Effector memory CD8-positive, alpha-beta T cell (primary cell): Measurements from ENCODE around the gene CDAN1.
"Not testable (repeated sequence)": the region's sequence is repeated elsewhere in the genome, so short reads cannot be mapped to it uniquely, and the experiment has no call there.

Experiments
- ATAC-seq: fragments of 150-1000 bp; cut with Tn5 transposase; replicated peaks from 2 replicates; pipeline ENCODE4 v1.10.0; 2021; ENCODE audit warnings: mild to moderate bottlenecking, moderate library complexity
- DNase-seq, 3 experiments: peaks; one replicate each; pipeline ENCODE4 v3.0.0; 2021
- H3K27ac Mint-ChIP-seq, 2 donors: one replicate each; pipeline ENCODE4 v1.8.0; 2022; ENCODE audit warnings: mild to moderate bottlenecking in 2 of 2, mixed read lengths in 2 of 2, moderate library complexity in 2 of 2
- H3K27me3 Mint-ChIP-seq, 2 donors: one replicate each; pipeline ENCODE4 v1.8.0; 2022; ENCODE audit warnings: mixed read lengths in 2 of 2
- H3K36me3 Mint-ChIP-seq: one replicate; pipeline ENCODE4 v1.8.0; 2022; ENCODE audit warnings: mild to moderate bottlenecking, moderate library complexity, mixed read lengths; ENCODE audit not compliant: insufficient read depth
- H3K4me1 Mint-ChIP-seq, 2 donors: one replicate each; pipeline ENCODE4 v1.8.0; 2022; ENCODE audit warnings: low read depth in 2 of 2, mixed read lengths in 2 of 2
- H3K4me3 Mint-ChIP-seq, 2 donors: one replicate each; pipeline ENCODE4 v1.8.0; 2022; ENCODE audit warnings: mild to moderate bottlenecking in 2 of 2, mixed read lengths in 2 of 2, moderate library complexity in 2 of 2
- H3K9me3 Mint-ChIP-seq, 2 donors: one replicate each; pipeline ENCODE4 v1.8.0; 2022; ENCODE audit warnings: mixed read lengths in 2 of 2

CDAN1 gene

DNA sequence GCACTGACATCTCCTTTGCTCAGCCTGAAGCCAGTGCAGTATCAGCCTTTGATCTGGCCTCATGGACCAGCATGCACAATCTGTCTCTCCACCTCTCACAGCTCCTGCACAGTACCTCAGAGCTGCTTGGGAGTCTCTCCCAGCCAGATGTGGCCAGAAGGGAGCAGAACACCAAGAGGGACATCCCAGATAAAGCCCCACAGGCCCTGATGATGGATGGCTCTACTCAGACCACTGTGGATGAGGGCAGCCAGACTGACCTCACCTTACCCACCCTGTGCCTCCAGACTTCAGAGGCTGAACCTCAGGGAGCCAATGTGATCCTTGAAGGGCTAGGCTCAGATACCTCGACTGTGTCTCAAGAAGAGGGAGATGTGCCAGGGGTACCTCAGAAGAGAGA, 44.4 kb downstream of the CDAN1 start:
- peaks cover 9% of the 10 kb centered on the region in 2 donors for H3K4me1 Mint-ChIP-seq
- no peak overlapping the region for H3K4me3 Mint-ChIP-seq
- no peaks in the 10 kb centered on the region for H3K36me3 Mint-ChIP-seq
- no peaks in the 10 kb centered on the region for H3K27me3 Mint-ChIP-seq
- DNase-seq (no peak), ATAC-seq (no peak)
- no peaks in the 10 kb centered on the region for H3K9me3 Mint-ChIP-seq
- no peak overlapping the region for H3K27ac Mint-ChIP-seq

DNA sequence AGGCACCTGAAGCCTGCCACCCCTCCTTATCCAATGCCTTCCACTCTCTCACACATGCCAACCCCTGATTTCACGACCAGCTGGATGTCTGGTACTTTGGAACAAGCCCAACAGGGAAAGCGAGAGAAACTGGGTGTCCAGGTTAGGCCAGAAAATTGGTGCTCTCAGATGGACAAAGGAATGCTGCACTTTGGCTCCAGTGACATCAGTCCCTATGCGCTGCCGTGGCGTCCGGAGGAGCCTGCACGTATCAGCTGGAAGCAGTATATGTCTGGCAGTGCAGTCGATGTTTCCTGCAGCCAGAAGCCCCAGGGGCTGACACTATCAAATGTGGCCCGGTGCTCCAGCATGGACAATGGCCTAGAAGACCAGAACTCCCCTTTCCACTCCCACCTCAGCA, 45.2 kb downstream of the CDAN1 start:
- peak overlapping the region; percentile 60 to 77 for H3K27ac Mint-ChIP-seq
- DNase-seq (no peak), ATAC-seq (no peak)
- no peak overlapping the region for H3K4me3 Mint-ChIP-seq
- no peaks in the 10 kb centered on the region for H3K27me3 Mint-ChIP-seq
- no peaks in the 10 kb centered on the region for H3K36me3 Mint-ChIP-seq
- no peaks in the 10 kb centered on the region for H3K9me3 Mint-ChIP-seq
- peaks cover 9% of the 10 kb centered on the region in 2 donors for H3K4me1 Mint-ChIP-seq

DNA sequence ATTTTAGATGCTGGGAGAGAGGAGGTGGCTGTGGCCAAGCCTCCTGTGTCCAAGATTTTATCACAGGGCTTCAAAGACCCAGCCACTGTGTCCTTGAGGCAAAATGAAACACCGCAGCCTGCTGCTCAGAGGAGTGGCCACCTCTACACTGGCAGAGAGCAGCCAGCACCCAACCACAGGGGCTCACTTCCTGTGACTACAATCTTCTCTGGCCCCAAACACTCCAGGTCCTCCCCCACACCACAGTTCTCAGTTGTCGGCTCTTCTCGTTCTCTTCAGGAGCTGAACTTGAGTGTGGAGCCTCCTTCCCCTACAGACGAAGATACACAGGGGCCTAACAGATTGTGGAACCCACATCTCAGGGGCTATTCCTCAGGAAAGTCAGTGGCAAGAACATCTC, 45.6 kb downstream of the CDAN1 start:
- Mint-ChIP-seq H3K4me1 (peaks cover 9% of the 10 kb centered on the region in 2 donors), H3K27me3 (no peaks in the 10 kb centered on the region), H3K27ac (peak overlapping the region; percentile 60 to 77), H3K36me3 (no peaks in the 10 kb centered on the region), H3K9me3 (no peaks in the 10 kb centered on the region), H3K4me3 (no peak overlapping the region)
- ATAC-seq (no peak), DNase-seq (no peak)

DNA sequence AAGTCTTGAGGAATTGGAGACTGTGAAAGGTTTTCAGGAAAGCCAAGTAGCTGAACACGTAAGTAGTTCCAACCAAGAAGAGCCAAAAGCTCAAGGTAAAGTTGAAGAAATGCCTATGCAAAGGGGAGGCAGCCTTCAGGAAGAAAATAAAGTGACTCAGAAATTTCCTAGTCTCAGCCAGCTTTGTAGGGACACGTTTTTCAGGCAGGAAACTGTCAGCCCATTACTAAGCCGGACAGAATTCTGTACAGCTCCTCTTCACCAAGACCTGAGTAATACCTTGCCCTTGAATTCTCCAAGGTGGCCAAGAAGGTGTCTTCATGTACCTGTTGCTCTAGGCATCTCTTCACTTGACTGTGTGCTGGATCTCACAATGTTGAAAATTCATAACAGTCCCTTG, 48.6 kb downstream of the CDAN1 start:
- H3K27ac Mint-ChIP-seq, result no peak overlapping the region
- no peak overlapping the region for H3K4me3 Mint-ChIP-seq
- H3K36me3 Mint-ChIP-seq, result no peaks in the 10 kb centered on the region
- H3K27me3 Mint-ChIP-seq, result no peaks in the 10 kb centered on the region
- DNase-seq (no peak), ATAC-seq (no peak)
- peaks cover 9% of the 10 kb centered on the region in 2 donors for H3K4me1 Mint-ChIP-seq
- no peaks in the 10 kb centered on the region for H3K9me3 Mint-ChIP-seq

DNA sequence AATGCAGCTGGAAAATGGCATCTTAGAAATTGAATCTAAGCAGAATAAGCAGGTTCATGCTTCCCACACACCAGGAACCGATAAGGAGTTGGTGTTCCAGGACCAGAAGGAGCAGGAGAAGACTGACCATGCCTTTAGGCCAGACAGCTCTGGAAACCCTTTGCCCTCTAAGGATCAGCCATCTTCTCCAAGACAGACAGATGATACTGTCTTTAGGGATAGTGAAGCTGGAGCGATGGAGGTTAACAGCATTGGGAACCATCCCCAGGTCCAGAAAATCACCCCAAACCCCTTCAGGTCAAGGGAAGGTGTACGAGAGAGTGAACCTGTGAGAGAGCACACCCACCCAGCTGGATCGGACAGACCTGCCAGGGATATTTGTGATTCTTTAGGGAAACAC, 49.2 kb downstream of the CDAN1 start:
- Mint-ChIP-seq H3K4me3 (no peak overlapping the region), H3K27me3 (no peaks in the 10 kb centered on the region), H3K9me3 (no peaks in the 10 kb centered on the region), H3K36me3 (peaks cover 4% of the 10 kb centered on the region), H3K4me1 (peaks cover 9% of the 10 kb centered on the region in 2 donors), H3K27ac (no peak overlapping the region)
- no peak for ATAC-seq
- DNase-seq, result no peak

DNA sequence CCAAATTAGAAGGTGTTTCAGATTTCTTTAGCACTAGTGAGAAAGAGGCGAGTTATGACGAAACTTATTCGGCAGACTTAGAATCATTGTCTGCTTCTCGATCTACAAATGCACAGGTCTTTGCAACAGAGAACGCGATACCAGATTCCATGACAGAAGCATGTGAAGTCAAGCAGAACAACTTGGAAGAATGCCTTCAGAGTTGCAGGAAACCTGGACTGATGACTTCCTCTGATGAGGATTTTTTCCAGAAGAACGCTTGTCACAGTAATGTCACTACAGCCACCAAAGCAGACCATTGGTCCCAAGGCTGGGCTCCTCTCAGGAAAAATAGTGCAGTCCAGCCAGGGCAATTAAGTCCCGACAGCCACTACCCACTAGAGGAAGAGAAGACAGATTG, 50.6 kb downstream of the CDAN1 start:
- Mint-ChIP-seq H3K4me1 (peaks cover 5 to 6% of the 10 kb centered on the region in 2 donors), H3K27me3 (no peaks in the 10 kb centered on the region), H3K9me3 (no peaks in the 10 kb centered on the region), H3K27ac (no peak overlapping the region), H3K36me3 (peaks cover 4% of the 10 kb centered on the region), H3K4me3 (no peak overlapping the region)
- ATAC-seq, result no peak
- no peak for DNase-seq

DNA sequence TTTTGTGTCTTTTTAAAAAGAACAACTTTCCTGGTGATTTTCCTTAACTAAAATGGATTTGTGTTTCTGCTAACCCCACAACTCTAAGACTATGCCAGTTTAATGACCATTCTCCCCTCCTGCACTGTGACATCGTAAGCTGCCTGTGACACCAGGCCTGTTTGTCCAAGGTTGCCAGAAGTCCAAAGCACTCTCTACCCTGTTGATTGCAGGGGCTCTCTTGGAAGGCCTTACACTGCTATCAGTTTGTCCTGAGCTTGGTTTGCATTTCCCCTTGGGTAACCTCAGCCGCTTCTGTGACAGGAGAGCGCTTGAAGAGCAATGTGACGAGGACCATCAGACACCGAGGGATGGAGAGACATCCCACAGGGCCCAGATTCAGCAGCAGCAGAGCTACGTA, 55.8 kb downstream of the CDAN1 start:
- Mint-ChIP-seq H3K36me3 (peaks cover 4% of the 10 kb centered on the region), H3K4me1 (no peaks in the 10 kb centered on the region), H3K4me3 (no peak overlapping the region), H3K27me3 (no peaks in the 10 kb centered on the region), H3K9me3 (no peaks in the 10 kb centered on the region), H3K27ac (no peak overlapping the region)
- DNase-seq, result no peak
- no peak for ATAC-seq

DNA sequence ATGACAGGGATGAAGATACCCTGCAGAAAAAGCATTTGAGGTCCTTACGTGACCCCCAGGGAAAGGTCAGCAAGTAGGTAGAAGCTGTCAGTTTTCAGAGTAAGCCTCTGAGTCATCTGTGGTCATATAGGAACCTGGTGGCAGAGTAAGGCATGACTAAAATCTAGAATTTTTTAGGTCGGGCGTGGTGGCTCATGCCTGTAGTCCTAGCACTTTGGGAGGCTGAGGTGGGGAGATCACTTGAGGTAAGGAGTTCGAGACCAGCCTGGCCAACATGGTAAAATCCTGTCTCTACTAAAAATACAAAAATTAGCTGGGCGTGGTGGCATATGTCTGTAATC, 56.8 kb downstream of the CDAN1 start:
- H3K36me3 Mint-ChIP-seq, DNase-seq, H3K27ac Mint-ChIP-seq, H3K4me3 Mint-ChIP-seq, ATAC-seq, H3K27me3 Mint-ChIP-seq, H3K4me1 Mint-ChIP-seq, H3K9me3 Mint-ChIP-seq: not testable (repeated sequence)

DNA sequence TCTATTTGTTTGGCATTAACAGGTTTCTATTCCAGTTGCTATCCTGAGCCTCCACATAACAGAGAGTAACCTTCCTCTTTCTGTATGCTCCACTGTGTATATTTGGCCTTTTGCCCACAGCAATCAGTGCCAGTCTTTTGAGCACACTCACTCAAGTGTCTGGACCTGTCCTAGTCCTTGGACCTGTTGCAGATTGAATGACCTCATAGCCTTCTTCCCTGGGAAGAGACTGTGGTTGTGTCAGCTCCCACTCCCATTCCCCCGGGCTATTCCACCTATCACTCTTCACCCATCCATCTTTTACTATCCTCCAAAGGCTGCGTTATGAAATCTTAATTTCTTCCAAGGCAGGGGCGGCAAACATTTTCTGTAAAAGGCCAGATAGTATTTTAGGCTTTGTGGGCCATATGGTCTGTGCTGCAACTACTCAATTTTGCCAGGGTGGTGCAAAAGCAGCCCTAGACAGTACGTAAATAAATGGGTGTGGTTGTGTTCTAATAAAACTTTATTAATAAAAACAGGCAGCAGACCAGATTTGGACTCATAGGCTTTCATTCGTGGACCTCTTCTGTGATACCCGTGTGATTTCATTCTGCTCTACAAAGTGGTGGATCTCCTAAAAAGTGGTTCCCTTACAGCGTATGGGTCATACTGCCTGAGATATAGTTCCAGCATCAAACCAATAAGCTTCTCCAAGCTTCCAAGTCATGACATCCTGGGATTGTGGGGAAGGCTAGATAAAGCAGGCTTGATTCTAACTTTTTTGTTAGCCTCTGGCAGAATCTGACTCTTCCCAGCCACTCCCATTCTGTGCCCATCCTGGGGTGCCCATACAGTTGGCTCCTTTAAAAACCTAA, 57.4 kb downstream of the CDAN1 start:
- DNase-seq, result no peak
- no peak overlapping the region for H3K27ac Mint-ChIP-seq
- no peak overlapping the region for H3K4me3 Mint-ChIP-seq
- no peaks in the 10 kb centered on the region for H3K4me1 Mint-ChIP-seq
- no peaks in the 10 kb centered on the region for H3K9me3 Mint-ChIP-seq
- H3K27me3 Mint-ChIP-seq, result no peaks in the 10 kb centered on the region
- no peak for ATAC-seq
- H3K36me3 Mint-ChIP-seq, result peaks cover 10% of the 10 kb centered on the region

DNA sequence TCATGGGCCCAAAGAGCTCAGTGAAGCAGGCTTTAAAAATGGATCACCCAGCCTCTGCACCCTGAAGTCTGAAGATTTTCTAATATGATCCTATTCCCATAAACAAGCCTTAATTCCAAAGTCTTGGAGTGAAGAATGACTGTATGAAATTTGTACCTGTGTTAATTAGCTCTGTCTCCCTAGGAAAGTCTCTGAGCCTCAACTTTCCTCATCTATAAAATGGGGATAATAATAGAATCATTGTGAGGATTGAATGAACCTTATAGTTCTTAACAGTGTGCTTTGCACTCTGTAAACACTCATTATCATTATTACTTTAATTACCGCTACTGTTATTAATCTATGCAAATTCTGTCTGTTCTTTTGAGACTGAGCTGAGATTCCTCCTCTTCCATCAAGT, 61.9 kb downstream of the CDAN1 start:
- H3K36me3 Mint-ChIP-seq, result peaks cover 9% of the 10 kb centered on the region
- ATAC-seq, result no peak
- no peaks in the 10 kb centered on the region for H3K9me3 Mint-ChIP-seq
- H3K4me1 Mint-ChIP-seq, result no peaks in the 10 kb centered on the region
- no peak for DNase-seq
- no peaks in the 10 kb centered on the region for H3K27me3 Mint-ChIP-seq
- H3K27ac Mint-ChIP-seq, result peak overlapping the region in 1 of 2 donors; percentile 11
- no peak overlapping the region for H3K4me3 Mint-ChIP-seq

DNA sequence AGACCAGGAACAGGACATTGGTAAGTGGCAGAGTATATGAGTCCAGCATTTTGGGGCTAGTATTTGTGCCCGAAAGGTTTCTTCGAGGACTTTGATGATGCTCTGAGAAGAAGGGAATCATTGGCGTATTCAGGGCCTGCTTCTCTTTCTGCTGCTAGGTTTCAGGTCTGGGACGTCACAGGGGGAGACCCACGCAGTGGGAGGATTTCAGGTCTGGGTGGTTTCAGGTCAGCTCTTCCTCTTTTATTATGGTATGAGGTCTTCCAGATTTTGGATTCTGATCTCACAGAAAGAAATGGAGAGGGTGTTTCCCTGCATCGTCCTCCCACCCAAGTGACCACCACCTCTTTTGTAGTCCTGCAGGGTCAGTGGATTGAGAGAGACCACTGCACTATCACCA, 62.5 kb downstream of the CDAN1 start:
- no peak overlapping the region for H3K27ac Mint-ChIP-seq
- no peaks in the 10 kb centered on the region for H3K4me1 Mint-ChIP-seq
- no peak for DNase-seq
- H3K36me3 Mint-ChIP-seq, result peaks cover 13% of the 10 kb centered on the region
- no peak overlapping the region for H3K4me3 Mint-ChIP-seq
- ATAC-seq, result no peak
- no peaks in the 10 kb centered on the region for H3K27me3 Mint-ChIP-seq
- H3K9me3 Mint-ChIP-seq, result no peaks in the 10 kb centered on the region
